Ovary (tissue), 3 donors: Measurements from ENCODE around the gene C21orf91.

ENCODE experiments used
- POLR2A ChIP-seq: fragments of 450-650 bp; IDR thresholded peaks from one replicate; pipeline ENCODE4 v1.6.1; 2017; ENCODE audit warnings: antibody characterized with exemption, mild to moderate bottlenecking, moderate library complexity
- TF ChIP-seq, protein P1 (sequence below), 3 donors: fragments of 450-650 bp in 2 of 3; fragments of 200-600 bp in 1 of 3; IDR thresholded peaks; one replicate each; pipeline versions ENCODE4 v1.5.1 to v1.8.0; 2016 to 2022; ENCODE audit warnings: antibody characterized with exemption in 3 of 3, mild to moderate bottlenecking in 1 of 3
- donor health status: DM: no; HTN: no; CAD: no.

- TF ChIP-seq, protein P1, sequence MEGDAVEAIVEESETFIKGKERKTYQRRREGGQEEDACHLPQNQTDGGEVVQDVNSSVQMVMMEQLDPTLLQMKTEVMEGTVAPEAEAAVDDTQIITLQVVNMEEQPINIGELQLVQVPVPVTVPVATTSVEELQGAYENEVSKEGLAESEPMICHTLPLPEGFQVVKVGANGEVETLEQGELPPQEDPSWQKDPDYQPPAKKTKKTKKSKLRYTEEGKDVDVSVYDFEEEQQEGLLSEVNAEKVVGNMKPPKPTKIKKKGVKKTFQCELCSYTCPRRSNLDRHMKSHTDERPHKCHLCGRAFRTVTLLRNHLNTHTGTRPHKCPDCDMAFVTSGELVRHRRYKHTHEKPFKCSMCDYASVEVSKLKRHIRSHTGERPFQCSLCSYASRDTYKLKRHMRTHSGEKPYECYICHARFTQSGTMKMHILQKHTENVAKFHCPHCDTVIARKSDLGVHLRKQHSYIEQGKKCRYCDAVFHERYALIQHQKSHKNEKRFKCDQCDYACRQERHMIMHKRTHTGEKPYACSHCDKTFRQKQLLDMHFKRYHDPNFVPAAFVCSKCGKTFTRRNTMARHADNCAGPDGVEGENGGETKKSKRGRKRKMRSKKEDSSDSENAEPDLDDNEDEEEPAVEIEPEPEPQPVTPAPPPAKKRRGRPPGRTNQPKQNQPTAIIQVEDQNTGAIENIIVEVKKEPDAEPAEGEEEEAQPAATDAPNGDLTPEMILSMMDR (IDR thresholded peaks at IDR 0.05): no peak
- no peak for TF ChIP-seq POLR2A
Measured at GRCh38 chr21:17753736-17754135, 65.4 kb downstream of the C21orf91 start.
